ENCODE data around the gene CCDC183.

Gene CCDC183

GRCh38 chr9:136796238-136796774 lies at the start of gene CCDC183:
Gene CCDC183 (plus strand): TSS chr9:136796338. CDS start chr9:136796398, 60 bp downstream.
- no peak within 1 kb of the TSS for H3K4me3 ChIP-seq (ENCODE audit: control insufficient read depth, low read depth, low read length)
- TF ChIP-seq CTCF (conservative IDR thresholded peaks at IDR 0.05; ENCODE audit: control insufficient read depth, insufficient read depth, low read depth, low read length), result no peak
- no peak for DNase-seq (ENCODE audit: low read depth)

DNA sequence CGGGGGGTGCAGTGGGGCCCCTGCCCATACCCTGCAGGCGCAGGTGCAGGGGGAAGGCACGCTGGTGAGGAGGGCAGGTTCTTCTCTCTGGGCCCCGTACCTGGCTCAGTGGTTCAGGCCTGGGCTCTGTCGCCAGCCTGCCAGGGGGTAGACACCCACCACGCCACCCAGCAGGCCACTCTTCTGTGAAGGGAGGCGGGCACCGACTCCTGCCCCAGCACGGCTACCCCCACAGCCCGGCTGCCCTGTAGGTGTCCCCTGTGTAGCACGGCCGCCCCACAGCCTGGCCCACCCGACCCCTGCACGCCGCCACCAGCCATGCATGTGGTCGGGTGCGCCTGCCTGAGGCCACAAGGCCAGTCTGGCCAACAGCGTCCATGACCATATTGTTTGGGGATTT lies 49.5 kb upstream of the CCDC183 start:
- H3K4me3 ChIP-seq (ENCODE audit: control insufficient read depth, low read depth, low read length), result no peak overlapping the region
- no peak for DNase-seq (ENCODE audit: low read depth)
- TF ChIP-seq CTCF (conservative IDR thresholded peaks at IDR 0.05; ENCODE audit: control insufficient read depth, insufficient read depth, low read depth, low read length), result no peak

DNA sequence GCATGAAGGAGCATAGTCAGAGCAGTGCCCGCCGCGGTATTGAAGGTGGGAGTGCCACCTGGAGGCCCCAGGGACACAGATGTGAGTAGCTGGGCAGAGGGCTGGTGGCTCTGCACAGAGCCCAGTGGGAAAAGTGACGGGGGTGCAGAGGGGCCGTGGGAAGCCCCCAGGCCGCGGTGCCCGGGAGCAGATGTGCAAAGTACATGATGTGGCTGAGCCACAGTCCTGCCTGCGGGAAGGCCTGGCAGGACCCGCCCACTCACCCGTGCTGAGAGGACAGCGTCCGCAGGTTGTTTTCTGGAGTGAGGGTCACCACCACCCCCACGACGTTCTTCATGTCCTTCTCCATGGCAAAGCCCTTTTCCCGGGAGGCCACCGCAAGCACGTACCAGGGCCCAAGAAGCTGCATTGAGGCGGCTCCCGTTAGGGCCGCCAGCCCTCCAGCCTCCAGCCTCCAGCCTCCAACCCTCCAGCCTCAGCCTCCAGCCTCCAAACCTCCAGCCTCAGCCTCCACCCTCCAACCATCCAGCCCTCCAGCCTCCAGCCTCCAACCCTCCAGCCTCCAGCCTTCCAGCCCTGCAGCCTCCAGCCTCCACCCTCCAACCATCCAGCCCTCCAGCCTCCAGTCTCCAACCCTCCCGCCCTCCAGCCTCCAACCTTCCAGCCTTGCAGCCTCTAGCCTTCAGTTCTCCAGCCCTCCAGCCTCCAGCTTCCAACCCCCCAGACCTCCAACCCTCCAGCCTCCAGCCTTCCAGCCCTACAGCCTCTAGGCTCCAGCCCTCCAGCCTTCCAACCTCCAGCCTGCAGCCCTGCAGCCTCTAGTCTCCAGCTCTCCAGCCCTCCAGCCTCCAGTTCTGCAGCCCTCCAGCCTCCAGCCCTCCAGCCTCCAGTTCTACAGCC lies 48.7 kb upstream of the CCDC183 start:
- TF ChIP-seq CTCF (conservative IDR thresholded peaks at IDR 0.05; ENCODE audit: control insufficient read depth, insufficient read depth, low read depth, low read length), result no peak
- no peak overlapping the region for H3K4me3 ChIP-seq (ENCODE audit: control insufficient read depth, low read depth, low read length)
- DNase-seq (ENCODE audit: low read depth), result no peak

- no peak within 1 kb of the TSS for H3K4me3 ChIP-seq (ENCODE audit: control insufficient read depth, low read depth, low read length)
- no peak for TF ChIP-seq CTCF (conservative IDR thresholded peaks at IDR 0.05; ENCODE audit: control insufficient read depth, insufficient read depth, low read depth, low read length)
- DNase-seq (ENCODE audit: low read depth), result no peak
Measured at GRCh38 chr9:136748201-136748600, 47.9 kb upstream of the CCDC183 start, which contains the start of gene LCN6. Gene LCN6 (minus strand): TSS chr9:136748525. CDS start chr9:136748483, 42 bp downstream.

GRCh38 chr9:136748666-136749611 lies 47.2 kb upstream of the CCDC183 start:
- no peak for DNase-seq (ENCODE audit: low read depth)
- no peak overlapping the region for H3K4me3 ChIP-seq (ENCODE audit: control insufficient read depth, low read depth, low read length)
- no peak for TF ChIP-seq CTCF (conservative IDR thresholded peaks at IDR 0.05; ENCODE audit: control insufficient read depth, insufficient read depth, low read depth, low read length)

DNA sequence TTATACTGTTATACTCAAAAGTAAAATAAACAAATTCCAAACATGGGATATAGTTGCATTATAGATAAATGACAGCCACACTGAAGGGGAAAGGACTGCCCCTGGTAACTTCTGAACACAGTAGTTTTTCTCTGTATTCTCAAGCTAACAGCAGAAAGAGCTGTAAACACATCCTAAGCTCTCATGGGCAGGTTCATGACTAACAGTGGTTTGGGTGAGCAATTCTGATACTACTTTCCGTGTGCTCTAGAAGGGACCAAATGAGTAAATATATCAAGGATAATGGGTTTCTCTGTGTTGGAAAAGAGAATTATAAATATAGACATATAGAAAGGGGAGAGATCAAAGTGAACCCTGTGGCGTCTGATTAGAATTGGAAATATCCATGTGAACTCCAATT lies 45.6 kb upstream of the CCDC183 start:
- no peak for DNase-seq (ENCODE audit: low read depth)
- no peak overlapping the region for H3K4me3 ChIP-seq (ENCODE audit: control insufficient read depth, low read depth, low read length)
- no peak for TF ChIP-seq CTCF (conservative IDR thresholded peaks at IDR 0.05; ENCODE audit: control insufficient read depth, insufficient read depth, low read depth, low read length)
